Neutrophil (primary cell): ENCODE measurements around the gene LOX.

Experiments used
- H3K27ac ChIP-seq: fragments of 200-600 bp; sonication (generic); 2 replicates; pipeline ENCODE4 v1.5.1; 2016; ENCODE audit warnings: mild to moderate bottlenecking, moderate library complexity
- H3K27me3 ChIP-seq: fragments of 200-600 bp; sonication (generic); 2 replicates; pipeline ENCODE4 v1.6.0; 2016; ENCODE audit warnings: mild to moderate bottlenecking
- H3K36me3 ChIP-seq: fragments of 200-600 bp; sonication (generic); 2 replicates; pipeline ENCODE4 v1.5.1; 2017
- H3K4me1 ChIP-seq, 2 experiments: fragments of 200-600 bp in 1 of 2; sonication (generic) in 1 of 2; 1 replicate in 1 of 2; 2 replicates in 1 of 2; pipeline versions ENCODE4 v1.5.1 to v1.6.1; 2013 to 2016; ENCODE audit warnings: low read depth in 1 of 2, low read length in 1 of 2, mild to moderate bottlenecking in 1 of 2, moderate library complexity in 1 of 2; ENCODE audit not compliant: control insufficient read depth in 1 of 2, insufficient read depth in 1 of 2
- H3K4me3 ChIP-seq, 2 experiments: fragments of 200-600 bp in 1 of 2; sonication (generic) in 1 of 2; 1 replicate in 1 of 2; 2 replicates in 1 of 2; pipeline ENCODE4 v1.5.1; 2013 to 2016; ENCODE audit warnings: low read depth in 1 of 2, low read length in 1 of 2, mild to moderate bottlenecking in 1 of 2, moderate library complexity in 1 of 2
- H3K9me3 ChIP-seq: fragments of 200-600 bp; sonication (generic); 2 replicates; pipeline ENCODE4 v1.5.1; 2016
- TF ChIP-seq, protein P1 (sequence below): fragments of 200-600 bp; sonication (generic); IDR thresholded peaks from 2 replicates; pipeline ENCODE4 v1.5.1; 2016; ENCODE audit warnings: antibody characterized with exemption

LOX gene, protein sequence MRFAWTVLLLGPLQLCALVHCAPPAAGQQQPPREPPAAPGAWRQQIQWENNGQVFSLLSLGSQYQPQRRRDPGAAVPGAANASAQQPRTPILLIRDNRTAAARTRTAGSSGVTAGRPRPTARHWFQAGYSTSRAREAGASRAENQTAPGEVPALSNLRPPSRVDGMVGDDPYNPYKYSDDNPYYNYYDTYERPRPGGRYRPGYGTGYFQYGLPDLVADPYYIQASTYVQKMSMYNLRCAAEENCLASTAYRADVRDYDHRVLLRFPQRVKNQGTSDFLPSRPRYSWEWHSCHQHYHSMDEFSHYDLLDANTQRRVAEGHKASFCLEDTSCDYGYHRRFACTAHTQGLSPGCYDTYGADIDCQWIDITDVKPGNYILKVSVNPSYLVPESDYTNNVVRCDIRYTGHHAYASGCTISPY

DNA sequence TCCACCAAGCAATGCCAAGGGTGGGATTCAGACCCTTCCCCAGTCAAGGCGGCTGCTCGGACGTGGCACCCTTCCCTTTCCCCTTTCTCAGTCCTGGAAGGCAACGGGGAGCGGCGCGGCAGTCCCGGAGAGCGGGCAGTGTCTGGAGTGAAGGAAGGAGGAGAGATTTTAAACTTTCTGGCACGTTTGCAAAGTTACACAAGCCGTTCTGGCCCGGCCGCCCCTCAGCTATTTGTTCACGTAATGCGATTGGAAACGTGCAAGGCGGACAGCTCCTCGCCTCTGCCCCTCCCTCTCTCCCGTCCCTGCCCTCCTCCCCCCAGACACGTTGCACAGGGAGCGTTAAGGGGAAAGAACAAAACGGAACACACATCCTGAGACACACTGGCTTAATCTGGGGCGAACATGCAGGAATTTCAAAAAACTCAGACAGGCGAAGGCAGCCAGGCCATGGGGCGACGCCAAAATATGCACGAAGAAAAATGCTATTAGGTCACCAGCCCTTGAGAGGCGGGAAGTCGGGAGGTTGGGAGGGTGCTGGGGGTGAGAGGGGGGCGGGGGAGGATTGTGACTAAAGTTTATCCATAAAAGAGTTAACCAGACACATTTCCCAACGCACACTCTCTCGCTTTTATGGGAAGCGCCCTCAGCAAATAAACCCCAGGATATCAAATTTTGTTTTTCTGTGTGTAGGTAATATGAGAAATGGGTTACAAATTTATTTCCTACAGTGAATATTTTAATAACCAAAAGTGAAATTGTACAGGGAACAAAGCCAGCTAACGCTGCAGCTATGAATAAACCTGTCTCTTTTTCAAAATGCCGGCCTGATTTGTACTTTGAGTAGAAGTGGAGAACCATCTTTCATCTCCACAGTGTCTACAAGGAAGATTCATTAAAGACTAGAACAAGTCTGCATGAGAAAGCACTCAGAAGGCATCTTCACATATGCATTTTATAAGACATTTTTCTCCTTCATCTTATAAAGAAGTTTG lies at the start of gene LOX:
Gene LOX (minus strand): TSS at position 144 of the 995 bp plus-strand sequence. CDS start 274 bp downstream, outside the sequence.
- H3K27ac ChIP-seq: no peak within 1 kb of the TSS
- peaks cover 83% of the 10 kb centered on the region for H3K27me3 ChIP-seq
- peak within 1 kb of the TSS; percentile 0 to 18 for H3K4me3 ChIP-seq
- H3K9me3 ChIP-seq: no peaks in the 10 kb centered on the region
- H3K4me1 ChIP-seq: peaks cover 13 to 19% of the 10 kb centered on the region in 2 experiments
- no peaks in the 10 kb centered on the region for H3K36me3 ChIP-seq
- TF ChIP-seq, protein P1, sequence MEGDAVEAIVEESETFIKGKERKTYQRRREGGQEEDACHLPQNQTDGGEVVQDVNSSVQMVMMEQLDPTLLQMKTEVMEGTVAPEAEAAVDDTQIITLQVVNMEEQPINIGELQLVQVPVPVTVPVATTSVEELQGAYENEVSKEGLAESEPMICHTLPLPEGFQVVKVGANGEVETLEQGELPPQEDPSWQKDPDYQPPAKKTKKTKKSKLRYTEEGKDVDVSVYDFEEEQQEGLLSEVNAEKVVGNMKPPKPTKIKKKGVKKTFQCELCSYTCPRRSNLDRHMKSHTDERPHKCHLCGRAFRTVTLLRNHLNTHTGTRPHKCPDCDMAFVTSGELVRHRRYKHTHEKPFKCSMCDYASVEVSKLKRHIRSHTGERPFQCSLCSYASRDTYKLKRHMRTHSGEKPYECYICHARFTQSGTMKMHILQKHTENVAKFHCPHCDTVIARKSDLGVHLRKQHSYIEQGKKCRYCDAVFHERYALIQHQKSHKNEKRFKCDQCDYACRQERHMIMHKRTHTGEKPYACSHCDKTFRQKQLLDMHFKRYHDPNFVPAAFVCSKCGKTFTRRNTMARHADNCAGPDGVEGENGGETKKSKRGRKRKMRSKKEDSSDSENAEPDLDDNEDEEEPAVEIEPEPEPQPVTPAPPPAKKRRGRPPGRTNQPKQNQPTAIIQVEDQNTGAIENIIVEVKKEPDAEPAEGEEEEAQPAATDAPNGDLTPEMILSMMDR: no peak

DNA sequence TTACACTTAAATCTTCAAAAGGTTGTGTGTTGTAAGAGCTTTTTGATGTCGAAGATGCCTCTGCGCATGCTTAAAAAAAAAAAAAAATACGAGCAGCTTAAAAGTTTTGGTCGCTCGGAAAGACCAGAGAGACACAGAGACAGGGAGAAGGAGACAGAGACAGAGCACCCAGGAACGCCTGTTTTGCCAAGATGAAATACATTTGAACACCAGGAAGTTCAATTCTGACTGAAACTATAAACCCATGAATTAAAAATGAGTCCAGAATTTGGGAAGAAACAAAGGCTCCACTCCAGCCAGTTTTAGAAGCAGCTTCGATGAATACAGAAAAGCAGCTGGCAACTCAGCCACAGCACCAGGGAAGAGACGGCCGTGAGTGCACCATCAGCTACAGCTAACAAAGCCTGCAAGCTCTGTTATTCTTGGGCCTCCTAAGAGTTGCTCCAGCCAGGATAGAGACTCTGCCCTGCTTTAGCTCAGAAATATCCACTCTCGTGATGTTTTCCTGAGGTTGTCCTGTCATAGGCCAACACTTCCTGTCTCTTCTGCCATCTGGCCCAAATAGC lies 48.8 kb upstream of the LOX start:
- no peaks in the 10 kb centered on the region for H3K9me3 ChIP-seq
- H3K27me3 ChIP-seq: no peaks in the 10 kb centered on the region
- TF ChIP-seq, protein P1: no peak
- no peaks in the 10 kb centered on the region for H3K4me1 ChIP-seq
- no peak overlapping the region for H3K27ac ChIP-seq
- H3K4me3 ChIP-seq: no peak overlapping the region
- H3K36me3 ChIP-seq: no peaks in the 10 kb centered on the region

DNA sequence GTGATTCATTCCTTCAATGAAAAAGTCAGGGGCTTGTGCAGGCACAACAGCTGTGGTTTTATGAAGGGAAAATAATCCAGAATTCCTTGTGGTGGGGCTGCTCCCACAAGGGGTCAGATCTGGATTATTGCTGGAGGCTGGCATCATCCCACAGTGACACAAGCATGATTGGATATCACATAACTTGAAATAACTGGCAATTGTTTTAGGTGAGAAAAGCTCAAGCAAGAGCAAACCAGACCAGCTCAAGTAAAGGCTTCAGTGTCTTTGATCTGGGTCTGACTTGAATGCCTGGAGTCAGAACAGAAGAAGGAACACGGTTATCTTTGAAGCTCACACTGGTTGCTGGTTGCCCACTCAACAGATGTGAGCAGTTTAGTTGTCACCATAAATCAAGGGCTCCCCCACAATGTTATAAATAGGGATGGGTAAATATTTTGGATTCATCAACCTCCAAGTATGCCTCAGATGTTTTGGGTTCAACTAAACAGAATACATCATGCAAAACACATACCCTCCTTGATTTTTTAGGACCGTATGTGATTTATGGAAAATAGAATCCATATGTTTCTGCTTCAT lies 48.2 kb upstream of the LOX start:
- no peaks in the 10 kb centered on the region for H3K36me3 ChIP-seq
- no peaks in the 10 kb centered on the region for H3K4me1 ChIP-seq
- H3K27ac ChIP-seq: no peak overlapping the region
- no peaks in the 10 kb centered on the region for H3K27me3 ChIP-seq
- H3K9me3 ChIP-seq: no peaks in the 10 kb centered on the region
- H3K4me3 ChIP-seq: no peak overlapping the region
- TF ChIP-seq, protein P1: no peak

DNA sequence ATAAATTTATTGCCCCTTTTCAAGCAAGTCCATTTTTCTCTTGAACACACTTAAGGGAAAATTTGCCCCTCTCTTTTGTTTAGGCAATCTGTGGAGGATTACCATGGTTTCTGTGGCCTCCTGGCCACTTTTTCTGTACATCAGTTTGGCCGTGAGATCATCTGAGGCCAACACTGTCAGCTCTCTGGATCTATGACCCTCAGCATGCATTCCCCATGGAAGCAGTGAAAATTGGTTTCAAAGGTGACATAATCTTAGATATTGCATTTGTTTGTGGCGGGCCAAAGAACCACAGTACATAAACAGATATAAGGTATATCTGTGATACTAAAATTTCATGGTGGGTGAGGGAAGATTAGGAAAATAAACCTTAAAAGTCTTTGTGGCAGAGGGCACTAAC lies 46.7 kb upstream of the LOX start:
- H3K27me3 ChIP-seq: no peaks in the 10 kb centered on the region
- no peaks in the 10 kb centered on the region for H3K36me3 ChIP-seq
- no peaks in the 10 kb centered on the region for H3K4me1 ChIP-seq
- TF ChIP-seq, protein P1: no peak
- H3K27ac ChIP-seq: no peak overlapping the region
- H3K9me3 ChIP-seq: no peaks in the 10 kb centered on the region
- no peak overlapping the region for H3K4me3 ChIP-seq
